Activated CD8-positive, alpha-beta memory T cell treated with anti-CD3 and anti-CD28 coated beads, Interleukin-2, amount 50 U/mL, for 48 hours (primary cell): ENCODE data around the gene QRFP.
A peak's percentile ranks its signal among the peaks of the same experiment; 100 is the strongest.
"Not testable (repeated sequence)": the region's sequence is repeated elsewhere in the genome, so short reads cannot be mapped to it uniquely, and the experiment has no call there.

Experiments
- DNase-seq: peaks from one replicate; pipeline ENCODE4 v3.0.0-alpha.2; 2020

Gene QRFP

GRCh38 chr9:130869250-130869649 lies 27.4 kb downstream of the QRFP start:
- DNase-seq, result no peak

- DNase-seq, result no peak
Measured at GRCh38 chr9:130868230-130868629, 28.4 kb downstream of the QRFP start.

- no peak for DNase-seq
Measured at GRCh38 chr9:130867556-130867955, 29.1 kb downstream of the QRFP start.

GRCh38 chr9:130866474-130866965 lies 30.1 kb downstream of the QRFP start:
- DNase-seq, result peak; percentile 68

GRCh38 chr9:130865921-130866320 lies 30.7 kb downstream of the QRFP start:
- DNase-seq, result no peak

- no peak for DNase-seq
Measured at GRCh38 chr9:130864541-130864940, 32.1 kb downstream of the QRFP start.

GRCh38 chr9:130862747-130863146 lies 33.9 kb downstream of the QRFP start:
- no peak for DNase-seq

- no peak for DNase-seq
Measured at GRCh38 chr9:130862217-130862616, 34.4 kb downstream of the QRFP start.

- no peak for DNase-seq
Measured at GRCh38 chr9:130861372-130862180, 35.0 kb downstream of the QRFP start.

GRCh38 chr9:130860458-130861316 lies 35.9 kb downstream of the QRFP start:
- DNase-seq, result no peak

GRCh38 chr9:130858739-130859705 lies 37.6 kb downstream of the QRFP start:
- DNase-seq, result no peak

- no peak for DNase-seq
Measured at GRCh38 chr9:130857864-130858738, 38.5 kb downstream of the QRFP start.

GRCh38 chr9:130856474-130856873 lies 40.1 kb downstream of the QRFP start:
- no peak for DNase-seq

- DNase-seq, result peak; percentile 39
Measured at GRCh38 chr9:130854835-130855234, 41.8 kb downstream of the QRFP start.

- DNase-seq, result peak; percentile 15
Measured at GRCh38 chr9:130854092-130854491, 42.5 kb downstream of the QRFP start.

- peak; percentile 15 for DNase-seq
Measured at GRCh38 chr9:130852801-130853200, 43.8 kb downstream of the QRFP start.

GRCh38 chr9:130849356-130849755 lies 47.3 kb downstream of the QRFP start:
- DNase-seq, result no peak

GRCh38 chr9:130848514-130848913 lies 48.1 kb downstream of the QRFP start:
- not testable (repeated sequence) for DNase-seq

- no peak for DNase-seq
Measured at GRCh38 chr9:130847306-130848217, 49.0 kb downstream of the QRFP start.
